ENCODE results near the gene P2RY12. TPM values are rescaled to one million over a fixed set of nuclear protein-coding genes. Genes with fewer than 3 reads are reported as not detected.

Gene P2RY12
- not detected for polyA plus RNA-seq (2013, experiment 1 of 2)
- polyA plus RNA-seq (2013, experiment 2 of 2) = 0.04 TPM

DNA sequence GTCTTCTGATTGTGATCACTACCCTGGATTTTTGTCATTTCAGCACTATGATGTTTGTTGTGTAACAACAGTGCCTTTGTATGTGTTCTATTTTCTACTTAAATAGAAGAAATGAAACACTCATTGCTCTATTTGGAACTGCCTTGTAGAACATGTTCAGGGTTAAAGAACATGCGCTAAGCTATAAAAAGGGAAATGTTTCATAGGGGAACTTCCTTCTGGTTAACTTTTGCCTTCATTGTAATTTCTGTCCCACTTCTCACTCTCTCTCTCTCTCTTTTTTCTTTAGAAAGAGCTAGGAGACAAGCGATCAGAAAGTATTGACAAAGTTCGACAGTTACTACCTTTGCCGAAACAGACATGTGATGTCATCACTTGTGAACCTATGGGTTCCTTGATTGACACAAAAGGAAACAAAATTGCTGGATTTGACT lies at the start of gene P2RY12:
TSS of gene P2RY12 (minus strand) at position 13 of the 434 bp plus-strand sequence. CDS start 45,908 bp downstream, outside the sequence.
- DNase-seq = no peak
- no peak within 1 kb of the TSS for H3K4ac ChIP-seq (ENCODE audit: low read depth in 1 of 2, low read length in 2 of 2)
- no peaks in the 10 kb centered on the region for H3K27me3 ChIP-seq (ENCODE audit: control insufficient read depth in 1 of 2, insufficient read depth in 1 of 2, low read length in 2 of 2)
- no peak within 1 kb of the TSS for H4K91ac ChIP-seq (ENCODE audit: low read length)
- no peak within 1 kb of the TSS for H2BK5ac ChIP-seq (ENCODE audit: low read depth, low read length, poor library complexity, severe bottlenecking)
- H3K4me3 ChIP-seq (ENCODE audit: insufficient read depth in 1 of 2, low read depth in 1 of 2, low read length in 2 of 2) = peak within 1 kb of the TSS in 1 of 2 experiments; percentile 76
- H2BK120ac ChIP-seq (ENCODE audit: low read depth, low read length) = no peak within 1 kb of the TSS
- H2BK15ac ChIP-seq (ENCODE audit: low read depth, poor library complexity, severe bottlenecking) = no peak within 1 kb of the TSS
- H3K27ac ChIP-seq (ENCODE audit: low read length, poor library complexity, severe bottlenecking) = no peak within 1 kb of the TSS
- H4K8ac ChIP-seq (ENCODE audit: low read length) = no peak within 1 kb of the TSS
- H2AK5ac ChIP-seq (ENCODE audit: low read length, severe bottlenecking) = no peak within 1 kb of the TSS
- H3K18ac ChIP-seq (ENCODE audit: low read depth in 1 of 2, low read length in 2 of 2) = no peak within 1 kb of the TSS
- no peaks in the 10 kb centered on the region for H3K79me1 ChIP-seq (replicated peaks; ENCODE audit: low read length, poor library complexity, severe bottlenecking)
- H3K14ac ChIP-seq (ENCODE audit: low read length in 2 of 2) = no peak within 1 kb of the TSS
- no peak within 1 kb of the TSS for H2BK12ac ChIP-seq (ENCODE audit: low read length in 2 of 2)
- peaks cover 2% of the 10 kb centered on the region for H3K4me1 ChIP-seq (ENCODE audit: control insufficient read depth, insufficient read depth, low read depth, low read length)
- H3K23ac ChIP-seq (ENCODE audit: low read length in 2 of 2) = no peak within 1 kb of the TSS
- no peaks in the 10 kb centered on the region for H3K9me3 ChIP-seq (ENCODE audit: control insufficient read depth, low read length)
- 96% methylated on average over 4 of the region's 4 CpGs for WGBS
- H3K4me2 ChIP-seq (ENCODE audit: low read length, poor library complexity, severe bottlenecking) = peak within 1 kb of the TSS; percentile 42
- peak within 1 kb of the TSS; percentile 86 for H3K9ac ChIP-seq (ENCODE audit: low read length)
- H2AFZ ChIP-seq (ENCODE audit: low read depth, low read length) = no peak within 1 kb of the TSS
- no peaks in the 10 kb centered on the region for H3K36me3 ChIP-seq (ENCODE audit: control insufficient read depth in 1 of 2, insufficient read depth in 2 of 2, low read depth in 1 of 2, low read length in 2 of 2)

- Histone ChIP-seq H3K36me3 (ENCODE audit: control insufficient read depth in 1 of 2, insufficient read depth in 2 of 2, low read depth in 1 of 2, low read length in 2 of 2) (peaks cover 0 to 3% of the 10 kb centered on the region in 2 experiments), H2AK5ac (ENCODE audit: low read length, severe bottlenecking) (peak overlapping the region; percentile 67), H2BK15ac (ENCODE audit: low read depth, poor library complexity, severe bottlenecking) (no peak overlapping the region), H3K9ac (ENCODE audit: low read length) (no peak overlapping the region), H3K4me3 (ENCODE audit: insufficient read depth in 1 of 2, low read depth in 1 of 2, low read length in 2 of 2) (no peak overlapping the region), H3K79me1 (replicated peaks; ENCODE audit: low read length, poor library complexity, severe bottlenecking) (no peaks in the 10 kb centered on the region), H3K18ac (ENCODE audit: low read depth in 1 of 2, low read length in 2 of 2) (peak overlapping the region in 1 of 2 experiments; percentile 46), H2BK5ac (ENCODE audit: low read depth, low read length, poor library complexity, severe bottlenecking) (no peak overlapping the region), H4K8ac (ENCODE audit: low read length) (no peak overlapping the region), H3K4ac (ENCODE audit: low read depth in 1 of 2, low read length in 2 of 2) (peak overlapping the region in 1 of 2 experiments; percentile 52), H4K91ac (ENCODE audit: low read length) (no peak overlapping the region), H2BK12ac (ENCODE audit: low read length in 2 of 2) (no peak overlapping the region), H3K9me3 (ENCODE audit: control insufficient read depth, low read length) (no peaks in the 10 kb centered on the region), H3K14ac (ENCODE audit: low read length in 2 of 2) (no peak overlapping the region), H2AFZ (ENCODE audit: low read depth, low read length) (no peak overlapping the region), H3K27me3 (ENCODE audit: control insufficient read depth in 1 of 2, insufficient read depth in 1 of 2, low read length in 2 of 2) (no peaks in the 10 kb centered on the region), H3K4me2 (ENCODE audit: low read length, poor library complexity, severe bottlenecking) (no peak overlapping the region), H3K27ac (ENCODE audit: low read length, poor library complexity, severe bottlenecking) (peak overlapping the region; percentile 34), H3K4me1 (ENCODE audit: control insufficient read depth, insufficient read depth, low read depth, low read length) (peaks cover 4% of the 10 kb centered on the region), H3K23ac (ENCODE audit: low read length in 2 of 2) (no peak overlapping the region), H2BK120ac (ENCODE audit: low read depth, low read length) (no peak overlapping the region)
- WGBS = 86% methylated on average over 5 of the region's 7 CpGs
- DNase-seq = no peak
Observed at GRCh38 chr3:151432616-151433372, 48.2 kb upstream of the P2RY12 start.

GRCh38 chr3:151431940-151432339 lies 47.4 kb upstream of the P2RY12 start:
- H3K4ac ChIP-seq (ENCODE audit: low read depth in 1 of 2, low read length in 2 of 2) = no peak overlapping the region
- DNase-seq = peak; percentile 77
- no peak overlapping the region for H3K4me3 ChIP-seq (ENCODE audit: insufficient read depth in 1 of 2, low read depth in 1 of 2, low read length in 2 of 2)
- no peak overlapping the region for H2AFZ ChIP-seq (ENCODE audit: low read depth, low read length)
- no peak overlapping the region for H3K23ac ChIP-seq (ENCODE audit: low read length in 2 of 2)
- H3K4me1 ChIP-seq (ENCODE audit: control insufficient read depth, insufficient read depth, low read depth, low read length) = peaks cover 4% of the 10 kb centered on the region
- H3K9ac ChIP-seq (ENCODE audit: low read length) = no peak overlapping the region
- no peak overlapping the region for H3K18ac ChIP-seq (ENCODE audit: low read depth in 1 of 2, low read length in 2 of 2)
- no peak overlapping the region for H2BK15ac ChIP-seq (ENCODE audit: low read depth, poor library complexity, severe bottlenecking)
- H3K36me3 ChIP-seq (ENCODE audit: control insufficient read depth in 1 of 2, insufficient read depth in 2 of 2, low read depth in 1 of 2, low read length in 2 of 2) = peaks cover 0 to 3% of the 10 kb centered on the region in 2 experiments
- no peak overlapping the region for H4K91ac ChIP-seq (ENCODE audit: low read length)
- no peaks in the 10 kb centered on the region for H3K9me3 ChIP-seq (ENCODE audit: control insufficient read depth, low read length)
- H3K27me3 ChIP-seq (ENCODE audit: control insufficient read depth in 1 of 2, insufficient read depth in 1 of 2, low read length in 2 of 2) = no peaks in the 10 kb centered on the region
- H2BK120ac ChIP-seq (ENCODE audit: low read depth, low read length) = no peak overlapping the region
- H2AK5ac ChIP-seq (ENCODE audit: low read length, severe bottlenecking) = no peak overlapping the region
- peak overlapping the region; percentile 35 for H3K27ac ChIP-seq (ENCODE audit: low read length, poor library complexity, severe bottlenecking)
- H3K79me1 ChIP-seq (replicated peaks; ENCODE audit: low read length, poor library complexity, severe bottlenecking) = no peaks in the 10 kb centered on the region
- 79% methylated on average over 3 of the region's 3 CpGs for WGBS
- no peak overlapping the region for H2BK12ac ChIP-seq (ENCODE audit: low read length in 2 of 2)
- no peak overlapping the region for H3K14ac ChIP-seq (ENCODE audit: low read length in 2 of 2)
- no peak overlapping the region for H4K8ac ChIP-seq (ENCODE audit: low read length)
- no peak overlapping the region for H2BK5ac ChIP-seq (ENCODE audit: low read depth, low read length, poor library complexity, severe bottlenecking)
- no peak overlapping the region for H3K4me2 ChIP-seq (ENCODE audit: low read length, poor library complexity, severe bottlenecking)

DNA sequence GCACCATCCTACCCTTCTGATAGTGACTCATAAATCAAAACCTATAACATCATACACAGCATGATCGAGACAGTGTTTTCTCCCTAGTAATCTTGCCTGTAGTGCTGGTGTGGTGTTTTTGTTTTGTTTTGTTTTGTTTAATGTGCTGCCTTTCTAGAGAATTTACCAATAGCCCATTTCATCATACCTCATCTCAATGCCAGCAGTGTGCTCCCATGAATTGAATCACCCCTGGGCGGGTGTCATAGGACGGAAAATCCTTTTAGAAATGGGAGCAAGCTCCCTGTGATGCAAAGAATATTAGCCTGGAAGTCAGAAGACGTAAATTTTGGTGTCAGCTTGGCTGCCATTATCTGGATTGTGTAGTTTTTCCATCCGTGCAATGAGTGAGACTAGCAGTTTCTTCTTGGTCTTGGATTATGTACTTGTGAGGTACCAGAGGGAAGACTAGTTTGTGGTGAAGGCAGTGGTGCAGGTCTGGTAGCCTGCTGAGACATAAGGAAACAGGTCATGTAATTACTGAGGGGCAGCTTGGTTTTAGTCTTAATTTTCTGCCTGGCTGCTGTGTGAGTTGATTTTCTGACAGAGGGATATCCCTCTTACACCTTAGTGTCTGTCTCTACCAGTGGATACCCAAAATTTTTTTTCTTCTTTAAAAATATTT lies 46.4 kb upstream of the P2RY12 start:
- Histone ChIP-seq H3K9me3 (ENCODE audit: control insufficient read depth, low read length) (no peaks in the 10 kb centered on the region), H2AK5ac (ENCODE audit: low read length, severe bottlenecking) (peak overlapping the region; percentile 91), H3K18ac (ENCODE audit: low read depth in 1 of 2, low read length in 2 of 2) (peak overlapping the region; percentile 58 to 90), H2BK5ac (ENCODE audit: low read depth, low read length, poor library complexity, severe bottlenecking) (no peak overlapping the region), H2BK15ac (ENCODE audit: low read depth, poor library complexity, severe bottlenecking) (no peak overlapping the region), H3K14ac (ENCODE audit: low read length in 2 of 2) (no peak overlapping the region), H4K8ac (ENCODE audit: low read length) (no peak overlapping the region), H3K4me3 (ENCODE audit: insufficient read depth in 1 of 2, low read depth in 1 of 2, low read length in 2 of 2) (no peak overlapping the region), H3K4ac (ENCODE audit: low read depth in 1 of 2, low read length in 2 of 2) (no peak overlapping the region), H3K27ac (ENCODE audit: low read length, poor library complexity, severe bottlenecking) (no peak overlapping the region), H4K91ac (ENCODE audit: low read length) (no peak overlapping the region), H3K23ac (ENCODE audit: low read length in 2 of 2) (no peak overlapping the region), H2BK120ac (ENCODE audit: low read depth, low read length) (no peak overlapping the region), H3K9ac (ENCODE audit: low read length) (no peak overlapping the region), H3K4me2 (ENCODE audit: low read length, poor library complexity, severe bottlenecking) (no peak overlapping the region), H3K79me1 (replicated peaks; ENCODE audit: low read length, poor library complexity, severe bottlenecking) (no peaks in the 10 kb centered on the region), H2BK12ac (ENCODE audit: low read length in 2 of 2) (no peak overlapping the region), H3K36me3 (ENCODE audit: control insufficient read depth in 1 of 2, insufficient read depth in 2 of 2, low read depth in 1 of 2, low read length in 2 of 2) (no peaks in the 10 kb centered on the region), H2AFZ (ENCODE audit: low read depth, low read length) (no peak overlapping the region), H3K4me1 (ENCODE audit: control insufficient read depth, insufficient read depth, low read depth, low read length) (peaks cover 4% of the 10 kb centered on the region), H3K27me3 (ENCODE audit: control insufficient read depth in 1 of 2, insufficient read depth in 1 of 2, low read length in 2 of 2) (no peaks in the 10 kb centered on the region)
- 95% methylated on average over 4 of the region's 5 CpGs for WGBS
- peak; percentile 62 for DNase-seq
